Measurements from ENCODE around the gene G6PC3.
A peak's percentile ranks its signal among the peaks of the same experiment; 100 is the strongest.

The G6PC3 gene

GRCh38 chr17:44077595-44077909 lies 7.0 kb downstream of the G6PC3 start:
- H3K4me3 ChIP-seq, result no peak overlapping the region
- no peak for DNase-seq (ENCODE audit: low spot score)
- no peak for TF ChIP-seq CTCF (IDR thresholded peaks at IDR 0.05)
- H3K27ac ChIP-seq, result peak overlapping the region in 1 of 2 donors; percentile 31

GRCh38 chr17:44078412-44078811 lies 7.9 kb downstream of the G6PC3 start:
- H3K4me3 ChIP-seq, result no peak overlapping the region
- no peak for TF ChIP-seq CTCF (IDR thresholded peaks at IDR 0.05)
- H3K27ac ChIP-seq, result peak overlapping the region in 1 of 2 donors; percentile 31
- DNase-seq (ENCODE audit: low spot score), result no peak

- DNase-seq (ENCODE audit: low spot score), result no peak
- Histone ChIP-seq H3K27ac (peak overlapping the region in 1 of 2 donors; percentile 17), H3K4me3 (no peak overlapping the region)
- TF ChIP-seq CTCF (IDR thresholded peaks at IDR 0.05), result no peak
Measured at GRCh38 chr17:44079877-44080821, 9.6 kb downstream of the G6PC3 start.

GRCh38 chr17:44081681-44082080 lies 11.1 kb downstream of the G6PC3 start:
- TF ChIP-seq CTCF (IDR thresholded peaks at IDR 0.05), result no peak
- no peak for DNase-seq (ENCODE audit: low spot score)
- no peak overlapping the region for H3K27ac ChIP-seq
- H3K4me3 ChIP-seq, result no peak overlapping the region

GRCh38 chr17:44082256-44082927 lies 11.9 kb downstream of the G6PC3 start:
- H3K27ac ChIP-seq, result no peak overlapping the region
- no peak for TF ChIP-seq CTCF (IDR thresholded peaks at IDR 0.05)

GRCh38 chr17:44083250-44083849 lies 12.8 kb downstream of the G6PC3 start:
- DNase-seq (ENCODE audit: low spot score), result no peak
- Histone ChIP-seq H3K4me3 (no peak overlapping the region), H3K27ac (no peak overlapping the region)
- TF ChIP-seq CTCF (IDR thresholded peaks at IDR 0.05), result no peak

More at GRCh38 chr17:44082256-44082927, 11.9 kb downstream of the G6PC3 start:
- H3K4me3 ChIP-seq, result no peak overlapping the region
- DNase-seq (ENCODE audit: low spot score), result no peak
